GM23248 (cell line): ENCODE measurements around the gene OPALIN.

Experiments used
- EZH2 ChIP-seq: fragments of 200-600 bp; sonication (generic); IDR thresholded peaks from 2 replicates; pipeline ENCODE4 v1.6.1; 2018; ENCODE audit warnings: antibody characterized with exemption, mild to moderate bottlenecking; ENCODE audit not compliant: insufficient read depth, poor library complexity, severe bottlenecking
- EZH2phosphoT487 ChIP-seq: fragments of 200-600 bp; sonication (generic); IDR thresholded peaks from 2 replicates; pipeline ENCODE4 v1.6.1; 2018; ENCODE audit warnings: antibody characterized with exemption, moderate library complexity, mild to moderate bottlenecking, low read depth; ENCODE audit not compliant: insufficient read depth

- TF ChIP-seq EZH2phosphoT487 (no peak), EZH2 (no peak)
Measured at GRCh38 chr10:96310321-96310669, 48.5 kb downstream of the OPALIN start.
